GM18508 (cell line): ENCODE results near the gene PTPRN2.
"Not testable (repeated sequence)": the region's sequence is repeated elsewhere in the genome, so short reads cannot be mapped to it uniquely, and the experiment has no call there.

ENCODE experiments used
- ATAC-seq: cut with Tn5 transposase; IDR thresholded peaks from one replicate; pipeline ENCODE4 v1.9.1; 2021; ENCODE audit warnings: moderate number of reproducible peaks; ENCODE audit not compliant: insufficient read depth, unreplicated experiment

PTPRN2 gene

DNA sequence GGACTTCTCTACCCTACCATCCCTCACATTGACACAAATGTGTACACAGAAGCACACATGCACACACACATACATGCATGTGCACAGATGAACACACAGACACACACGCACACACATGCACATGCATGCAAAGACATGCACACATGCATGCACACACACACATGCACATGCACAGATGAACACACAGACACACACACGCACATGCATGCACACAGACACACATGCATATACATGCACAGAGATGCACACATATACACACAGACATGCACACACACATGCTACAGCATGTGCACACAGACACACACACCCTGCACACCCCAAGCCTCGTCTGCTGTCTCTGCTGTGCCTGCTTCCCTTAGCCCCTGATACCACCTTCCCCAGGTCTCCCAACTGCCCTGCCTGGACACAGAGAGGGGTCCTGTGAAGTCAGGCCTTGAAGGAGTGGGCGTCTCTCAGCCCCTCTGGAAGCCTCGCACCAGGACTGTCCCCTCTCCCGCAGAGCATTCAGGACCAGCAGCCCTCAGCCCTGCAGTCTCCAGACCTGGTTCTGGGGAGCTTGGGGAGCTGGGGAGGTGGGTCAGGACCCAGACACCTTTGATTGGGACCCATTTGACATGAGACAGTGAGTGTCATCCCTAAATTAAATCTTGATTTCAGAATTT is 1069.0 kb downstream of the PTPRN2 start:
- ATAC-seq = no peak

DNA sequence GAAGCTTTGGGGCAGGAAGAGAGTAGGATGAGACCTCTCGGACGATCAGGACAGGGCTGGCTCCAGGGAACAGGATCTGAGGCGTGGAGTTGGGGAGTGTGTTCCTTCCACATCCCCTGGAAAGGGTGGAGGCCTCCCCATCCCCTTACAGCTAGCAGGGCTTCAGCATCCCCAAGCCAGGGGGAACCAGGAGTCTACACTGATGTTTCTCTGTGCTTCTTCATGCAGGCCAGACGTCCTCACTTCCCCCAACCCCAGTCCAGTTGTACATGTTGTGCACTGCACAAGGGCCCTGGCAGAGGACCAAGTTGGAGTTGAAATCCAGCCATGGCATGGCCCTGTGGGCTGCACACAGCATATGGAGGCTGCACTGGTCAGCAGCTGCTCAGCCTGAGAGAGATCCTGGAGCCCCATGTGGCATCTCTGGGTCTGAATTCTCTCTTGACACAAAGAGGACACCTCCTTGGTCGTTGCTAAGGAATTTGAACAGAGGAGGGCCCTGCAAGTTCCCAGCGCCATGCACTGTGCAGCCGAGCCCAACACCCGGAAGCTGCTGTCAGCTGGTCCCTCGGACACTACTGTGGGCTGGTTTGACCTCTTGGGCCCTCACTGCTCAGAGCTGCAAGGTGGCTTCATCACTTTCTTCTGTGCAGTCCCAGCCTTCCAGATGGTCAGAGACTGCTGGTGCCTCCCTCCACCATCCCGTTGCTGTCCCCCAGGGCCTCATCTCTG is 1069.7 kb downstream of the PTPRN2 start:
- ATAC-seq = no peak

DNA sequence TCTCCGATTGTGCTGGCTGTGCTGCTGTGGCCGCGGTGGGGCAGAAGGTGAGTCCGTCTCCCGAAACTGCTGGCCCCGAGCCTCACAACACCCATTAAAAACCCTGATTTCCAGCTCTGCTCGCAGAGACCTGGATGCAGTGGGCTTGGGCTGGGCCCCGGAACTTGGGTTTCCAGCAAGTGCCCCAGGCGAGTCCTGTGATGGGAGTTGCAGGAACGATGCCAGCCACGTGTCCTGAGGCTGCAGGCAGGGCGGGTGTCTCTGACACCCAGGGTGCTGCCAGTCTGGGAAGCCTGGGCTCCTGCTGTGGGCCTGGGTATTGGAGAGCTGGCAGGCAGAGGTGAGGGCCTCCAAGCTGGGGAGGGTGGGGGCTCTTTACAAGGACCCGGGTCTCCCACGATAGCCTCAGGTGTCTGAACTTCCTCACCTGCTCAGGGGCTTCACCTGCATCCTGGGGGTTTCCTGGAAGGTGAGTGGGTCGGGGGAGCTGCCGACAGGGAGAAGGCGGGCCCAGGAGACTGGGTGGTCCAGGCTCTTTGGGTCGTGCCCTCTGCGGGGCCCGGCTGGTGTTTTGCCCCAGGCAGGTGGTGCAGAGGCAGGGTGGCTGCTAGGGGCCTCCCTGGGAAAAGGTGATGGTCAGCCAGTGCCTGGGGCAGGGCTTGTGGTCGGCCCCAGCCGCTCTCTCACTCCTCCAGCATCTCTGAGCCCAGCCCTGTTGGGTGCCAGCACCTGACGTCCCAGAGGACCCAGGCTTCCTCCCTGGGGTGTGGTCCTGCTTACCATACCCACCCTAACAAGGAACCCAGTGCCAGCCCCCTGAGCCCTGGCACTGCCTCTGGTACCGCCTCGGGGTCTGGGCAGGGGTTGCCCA is 1070.5 kb downstream of the PTPRN2 start:
- no peak for ATAC-seq

DNA sequence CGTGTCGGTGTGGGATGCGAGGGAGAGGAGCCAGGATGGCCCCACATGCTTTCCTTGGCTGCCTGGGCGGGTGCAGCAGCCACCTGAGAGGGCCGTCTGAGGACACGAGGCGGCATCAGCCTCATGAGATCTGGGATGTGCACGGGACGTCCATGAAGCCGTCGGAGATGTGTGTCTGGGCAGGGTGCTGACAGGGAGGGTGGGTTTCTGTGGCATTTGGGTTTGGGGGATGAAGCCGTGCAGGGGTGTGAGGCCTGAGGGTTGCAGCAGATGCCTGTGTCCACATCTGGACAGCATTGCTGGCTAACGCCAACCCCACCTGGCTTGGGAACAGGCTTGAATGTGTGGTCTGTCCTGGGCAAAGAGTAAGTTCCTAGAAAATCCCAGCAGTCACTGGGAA is 1071.3 kb downstream of the PTPRN2 start:
- no peak for ATAC-seq

DNA sequence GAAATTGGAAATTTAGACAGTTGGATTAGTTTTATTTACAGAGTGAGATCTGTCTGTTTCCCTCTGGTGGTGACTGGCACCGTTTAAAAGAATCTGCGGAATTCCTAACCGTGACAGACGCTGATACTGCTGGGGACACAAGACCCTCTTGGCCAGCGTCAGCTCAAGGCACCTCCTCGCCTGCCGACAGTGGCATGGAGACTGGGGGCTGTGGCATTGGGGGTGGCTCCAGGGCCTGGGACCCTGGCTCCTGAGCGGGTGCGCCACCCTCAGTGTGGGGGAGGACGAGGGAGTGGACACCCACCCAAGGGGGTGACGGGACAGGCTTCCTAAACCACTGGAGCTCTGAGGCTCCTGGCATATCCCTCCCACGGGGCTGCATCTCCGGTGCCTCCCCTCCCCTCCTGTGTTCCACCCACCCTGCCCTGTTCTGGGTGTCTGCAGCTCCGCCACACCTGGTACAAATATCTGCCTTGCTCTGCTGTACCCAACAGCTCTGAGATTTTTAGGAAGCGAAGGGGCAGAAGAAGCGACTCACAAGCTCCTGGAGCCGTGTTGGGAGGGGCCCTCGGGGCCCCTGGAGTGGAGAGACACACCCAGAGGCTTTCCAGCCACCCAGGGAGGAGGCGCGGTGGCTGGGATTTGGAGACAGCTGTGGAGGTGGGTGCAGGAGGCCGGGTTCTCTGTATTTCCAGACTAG is 1072.1 kb downstream of the PTPRN2 start:
- ATAC-seq = no peak

DNA sequence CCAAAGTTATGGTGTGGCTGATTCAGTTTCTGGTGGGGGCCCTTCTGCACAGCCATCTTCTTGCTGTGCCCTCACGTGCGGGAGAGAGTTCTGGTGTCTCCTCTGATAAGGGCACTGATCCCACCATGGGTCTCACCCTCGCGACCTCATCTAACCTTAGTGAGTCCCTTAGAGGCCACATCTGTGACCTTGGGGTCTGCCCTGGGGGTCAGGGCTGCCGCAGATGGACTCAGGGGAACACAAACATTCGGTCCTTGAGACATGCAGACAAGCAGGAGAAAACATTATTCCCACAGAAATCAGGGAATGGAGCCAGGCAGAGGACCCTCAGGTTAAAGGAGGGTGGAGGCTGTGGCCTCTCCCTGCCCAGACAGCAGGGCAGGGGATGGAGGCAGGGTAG is 1072.9 kb downstream of the PTPRN2 start:
- no peak for ATAC-seq

DNA sequence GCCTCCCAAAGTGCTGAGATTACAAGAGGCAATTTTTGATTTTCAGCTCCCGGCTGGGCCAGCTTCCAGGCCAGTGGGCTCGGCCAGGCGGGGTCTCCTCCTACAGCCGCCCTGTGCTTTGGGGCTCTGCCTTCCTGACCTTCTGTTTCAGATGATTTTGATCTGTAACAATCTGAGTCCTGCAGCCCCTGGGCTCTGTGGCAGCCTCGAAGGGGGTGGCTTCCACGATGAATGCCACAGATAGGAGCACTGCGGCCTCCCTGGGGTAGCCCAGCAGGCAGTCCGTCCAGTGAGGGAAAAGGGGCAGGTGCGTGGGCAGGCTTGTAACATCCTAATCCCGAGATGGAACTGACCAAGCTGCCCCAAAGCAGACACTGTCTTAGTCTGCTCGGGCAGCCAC is 1073.3 kb downstream of the PTPRN2 start:
- ATAC-seq = no peak

DNA sequence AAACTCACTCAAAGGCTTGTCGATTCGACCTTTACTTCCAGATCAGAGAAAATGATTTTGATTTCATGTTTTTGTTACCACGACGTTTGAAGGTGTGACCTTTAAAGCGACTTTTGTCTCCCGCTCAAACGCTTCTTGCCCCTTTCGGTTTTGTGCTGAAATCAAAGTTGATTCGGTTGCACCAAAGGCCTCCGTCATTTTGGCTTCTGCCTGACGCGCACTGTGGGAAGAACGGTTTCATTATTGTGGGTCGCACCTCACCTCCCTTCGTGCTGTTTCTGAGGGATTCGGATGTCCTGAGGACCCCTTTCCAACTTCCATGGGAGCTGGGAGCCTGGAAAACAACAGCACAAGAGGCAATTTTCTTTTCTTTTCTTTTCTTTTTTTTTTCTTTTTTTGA is 1073.9 kb downstream of the PTPRN2 start:
- ATAC-seq = no peak

DNA sequence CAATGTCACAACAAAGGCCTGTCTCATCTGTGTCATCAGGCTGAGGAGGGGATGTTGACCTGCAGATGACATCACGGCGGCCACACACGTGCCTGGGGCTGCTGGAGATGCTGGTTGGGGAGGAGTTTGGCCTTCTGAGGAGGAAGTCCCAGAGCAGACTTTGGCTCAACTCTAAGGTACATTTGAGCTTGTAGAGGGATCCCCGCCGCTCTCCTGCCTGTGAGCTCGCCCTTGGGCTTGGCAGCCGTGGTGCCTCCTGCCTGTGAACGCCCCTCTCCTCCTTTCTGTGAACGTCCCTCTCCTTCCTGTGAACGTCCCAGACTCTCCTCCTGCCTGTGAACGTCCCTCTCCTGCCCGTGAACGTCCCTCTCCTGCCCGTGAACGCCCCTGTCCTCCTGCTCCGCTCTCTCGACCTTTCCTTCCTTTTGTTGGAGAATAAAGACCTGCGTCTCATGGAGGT is 1074.4 kb downstream of the PTPRN2 start:
- no peak for ATAC-seq

DNA sequence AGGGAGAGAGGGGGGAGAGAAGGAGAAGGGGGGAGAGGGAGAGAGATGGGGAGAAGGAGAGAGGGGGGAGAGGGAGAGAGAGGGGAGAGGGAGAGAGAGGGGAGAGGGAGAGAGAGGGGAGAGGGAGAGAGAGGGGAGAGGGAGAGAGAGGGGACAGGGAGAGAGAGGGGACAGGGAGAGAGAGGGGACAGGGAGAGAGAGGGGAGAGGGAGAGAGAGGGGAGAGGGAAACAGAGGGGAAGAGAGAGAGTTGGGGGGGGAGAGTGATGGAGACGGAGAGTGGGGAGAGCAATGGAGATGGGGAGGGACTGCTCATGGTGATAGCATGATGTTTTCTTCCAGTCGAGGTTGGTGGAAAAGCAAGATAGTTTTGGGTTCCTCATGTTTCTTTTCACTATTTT is 1078.4 kb downstream of the PTPRN2 start:
- no peak for ATAC-seq

DNA sequence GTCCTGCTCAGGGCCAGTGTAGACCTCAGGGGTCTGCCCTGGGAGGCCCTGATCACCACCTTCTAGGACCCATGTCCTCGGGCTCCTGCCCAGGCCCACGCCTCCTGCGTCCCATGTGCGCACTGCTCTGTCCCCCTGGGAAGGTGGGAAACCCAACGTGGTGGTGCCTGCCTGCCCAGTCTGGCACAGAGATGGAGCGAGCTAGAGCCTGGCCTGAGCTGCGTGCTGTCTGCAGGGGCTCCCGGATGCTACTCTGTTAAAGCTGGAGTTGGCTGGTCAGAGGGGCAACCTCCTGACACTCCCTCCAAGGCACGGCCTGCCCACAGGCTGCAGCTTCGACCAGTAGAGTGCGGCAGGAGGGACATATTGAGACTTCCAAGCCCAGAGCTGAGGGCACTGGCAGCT is 1079.1 kb downstream of the PTPRN2 start:
- no peak for ATAC-seq

DNA sequence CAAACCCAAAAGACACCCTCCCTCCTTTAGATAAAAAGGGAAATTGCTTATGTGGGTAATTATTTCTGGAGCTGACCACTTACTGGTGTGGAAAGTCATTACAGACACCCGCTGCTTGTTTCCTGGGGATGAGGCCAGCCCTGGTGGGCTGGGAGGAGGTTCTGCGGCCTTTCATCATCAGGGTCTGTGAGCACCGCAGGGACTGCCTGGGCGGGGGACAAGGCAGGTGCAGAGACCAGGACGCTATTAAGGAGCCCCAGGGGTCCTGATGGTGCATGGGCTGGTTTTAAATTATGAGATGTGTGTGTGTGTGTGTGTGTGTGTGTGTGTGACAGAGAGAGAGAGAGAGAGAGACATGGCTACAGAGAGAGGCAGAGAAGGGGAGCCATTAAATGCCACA is 1079.6 kb downstream of the PTPRN2 start:
- ATAC-seq = no peak

DNA sequence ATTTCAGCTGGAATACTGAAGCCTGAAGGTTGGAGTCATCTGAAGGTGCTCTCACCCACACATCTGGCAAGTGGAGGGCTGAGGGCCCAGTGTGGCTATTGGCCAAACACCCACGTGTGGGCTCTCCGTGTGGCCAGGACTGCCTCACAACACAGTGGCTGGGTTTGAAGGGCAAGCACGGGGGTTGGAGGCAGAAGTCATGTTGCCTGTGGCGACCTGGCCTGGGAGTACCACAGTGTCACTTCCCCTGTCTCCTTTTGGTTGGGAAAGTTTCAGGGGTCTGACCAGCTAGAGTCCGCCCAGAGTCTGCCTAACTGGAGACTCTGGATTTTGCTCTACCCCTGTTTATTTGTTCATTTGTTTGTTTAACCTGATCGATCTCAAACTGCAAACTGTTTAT is 1081.4 kb downstream of the PTPRN2 start:
- ATAC-seq = no peak

DNA sequence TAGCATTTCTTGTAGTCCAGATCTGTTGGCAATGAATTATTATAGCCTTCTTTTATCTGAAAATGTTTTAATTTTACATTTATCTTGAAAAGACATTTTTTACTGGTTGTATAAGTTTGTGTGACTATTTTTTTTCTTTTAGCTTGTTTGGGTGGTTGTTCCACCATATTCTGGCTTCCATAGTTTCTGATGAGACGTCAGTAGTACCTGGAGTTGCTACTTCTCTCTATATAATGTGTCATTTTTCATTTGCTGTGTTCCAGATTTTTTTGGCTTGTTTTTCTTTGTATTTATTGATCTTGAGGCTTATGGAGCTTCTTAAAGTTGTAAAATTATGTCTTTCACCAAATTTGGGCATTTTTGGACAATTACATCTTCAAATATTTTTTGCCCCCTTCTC is 1082.0 kb downstream of the PTPRN2 start:
- no peak for ATAC-seq

DNA sequence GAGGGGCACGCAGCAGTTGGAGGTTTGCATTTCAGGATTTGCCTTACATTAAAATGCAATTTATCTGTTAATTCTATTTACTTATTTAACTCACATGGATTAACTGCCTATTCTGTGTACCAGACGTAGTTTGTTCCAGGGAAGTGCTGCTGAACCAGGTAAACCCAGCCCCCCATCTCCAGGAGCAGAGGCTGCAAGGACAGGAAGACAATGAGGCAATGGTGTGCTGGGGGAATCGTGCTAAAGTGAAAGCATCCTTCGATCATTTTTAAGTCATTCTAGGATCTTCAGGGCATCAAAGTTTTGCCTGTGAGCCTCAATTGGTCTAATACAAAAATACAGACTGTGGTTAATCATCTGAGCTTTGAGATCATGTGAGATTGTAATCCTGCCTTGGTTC is 1084.4 kb downstream of the PTPRN2 start:
- no peak for ATAC-seq

DNA sequence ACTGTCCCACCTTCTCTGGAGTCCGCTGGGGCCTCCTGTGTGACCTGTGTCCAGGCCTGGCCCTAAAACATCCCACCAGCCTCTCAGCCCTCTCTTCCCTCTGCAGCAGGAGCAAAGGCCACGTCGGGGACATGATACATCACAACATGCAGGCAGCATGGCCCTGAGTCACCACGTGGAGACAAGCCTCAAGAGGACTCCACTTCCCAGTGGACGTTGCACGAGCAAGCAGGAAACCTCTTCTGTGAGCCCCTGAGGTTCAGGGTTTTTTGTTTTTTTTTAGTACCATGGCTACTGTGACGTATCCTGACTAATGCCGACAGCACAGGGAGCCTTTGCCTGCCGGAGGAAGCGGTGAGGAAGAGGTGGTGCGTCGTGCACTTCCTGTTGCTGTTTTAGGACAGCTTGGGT is 1084.9 kb downstream of the PTPRN2 start:
- ATAC-seq = no peak

DNA sequence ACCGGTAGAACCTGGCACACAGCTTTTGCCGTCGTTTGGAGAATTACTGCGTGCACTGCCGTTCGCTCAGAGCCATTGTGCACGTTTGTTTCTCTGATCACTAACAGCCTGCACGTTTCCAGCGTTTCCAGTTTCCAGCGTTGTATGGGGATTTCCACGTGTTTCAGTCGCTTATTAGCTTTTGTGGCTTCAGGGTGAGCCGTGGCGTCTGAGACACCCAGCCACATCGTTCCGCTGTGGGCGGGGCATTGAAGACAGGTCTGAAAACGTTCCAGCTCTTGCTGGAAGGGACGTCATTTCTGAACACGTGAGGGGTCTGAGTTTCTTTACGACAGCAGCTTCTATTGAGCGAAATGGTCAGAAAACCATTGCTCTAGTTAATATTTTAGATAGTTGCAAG is 1086.0 kb downstream of the PTPRN2 start:
- no peak for ATAC-seq

DNA sequence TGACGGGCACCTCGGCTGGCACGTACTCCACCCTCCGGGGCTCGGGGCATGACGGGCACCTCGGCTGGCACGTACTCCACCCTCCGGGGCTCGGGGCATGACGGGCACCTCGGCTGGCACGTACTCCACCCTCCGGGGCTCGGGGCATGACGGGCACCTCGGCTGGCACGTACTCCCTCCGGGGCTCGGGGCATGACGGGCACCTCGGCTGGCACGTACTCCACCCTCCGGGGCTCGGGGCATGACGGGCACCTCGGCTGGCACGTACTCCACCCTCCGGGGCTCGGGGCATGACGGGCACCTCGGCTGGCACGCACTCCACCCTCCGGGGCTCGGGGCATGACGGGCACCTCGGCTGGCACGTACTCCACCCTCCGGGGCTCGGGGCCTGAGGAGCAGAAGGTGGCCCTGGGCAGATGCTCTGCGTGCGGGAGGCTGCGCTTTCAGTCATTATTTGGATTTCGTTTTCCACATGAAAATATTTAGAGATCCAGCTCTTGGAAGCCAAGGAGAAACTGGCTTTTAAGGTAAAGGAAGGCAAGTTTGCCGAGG is 1086.6 kb downstream of the PTPRN2 start:
- not testable (repeated sequence) for ATAC-seq

DNA sequence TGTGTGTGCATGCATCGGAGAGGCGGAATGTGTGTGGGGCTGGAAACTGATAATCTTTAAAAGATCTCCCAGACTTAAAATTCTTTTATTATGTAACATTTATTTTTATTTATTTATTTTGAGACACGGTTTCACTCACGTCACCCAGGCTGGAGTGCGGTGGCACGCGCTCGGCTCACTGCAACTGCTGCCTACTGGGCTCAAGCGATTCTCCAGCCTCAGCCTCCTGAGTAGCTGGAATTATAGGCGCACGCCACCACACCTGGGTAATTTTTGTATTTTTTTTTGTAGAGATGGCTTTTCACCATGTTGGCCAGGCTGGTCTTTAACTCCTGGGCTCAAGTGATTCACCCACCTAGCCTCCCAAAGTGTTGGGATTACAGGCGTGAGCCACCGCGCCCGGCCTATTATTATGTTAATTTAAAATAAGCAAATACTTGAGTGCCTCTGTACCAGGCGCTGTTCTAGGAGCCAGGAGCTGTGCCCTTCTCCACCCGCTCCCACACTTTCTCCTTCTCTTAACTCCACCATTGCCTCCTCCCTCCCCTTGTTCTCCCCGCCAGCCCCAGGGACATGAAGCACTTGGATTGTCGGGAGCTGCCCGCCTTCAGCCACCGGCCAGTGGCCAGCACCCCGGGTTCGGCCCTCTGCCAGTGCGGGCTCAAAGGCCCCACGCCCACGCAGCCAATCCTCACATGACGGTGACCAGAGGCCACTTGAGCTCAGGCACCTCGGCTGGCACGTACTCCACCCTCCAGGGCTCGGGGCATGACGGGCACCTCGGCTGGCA is 1087.3 kb downstream of the PTPRN2 start:
- ATAC-seq = no peak

DNA sequence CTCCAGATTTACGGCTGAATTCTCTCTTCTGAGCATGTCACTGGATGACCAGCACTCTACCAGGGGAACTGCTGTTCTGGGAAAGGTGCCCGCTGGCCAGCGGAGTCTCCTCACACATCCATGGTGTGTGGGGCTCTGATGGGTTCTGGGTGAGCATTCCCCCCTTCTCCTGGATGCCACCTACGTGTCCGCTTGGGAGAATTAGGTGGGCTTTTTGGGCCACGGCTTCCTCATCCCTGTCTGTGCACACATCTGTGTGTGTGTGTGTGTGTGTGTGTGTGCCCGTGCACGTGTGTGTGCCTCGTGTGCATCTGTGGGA is 1087.8 kb downstream of the PTPRN2 start:
- ATAC-seq = no peak
